Neuronal stem cell (in vitro differentiated cells): Measurements from ENCODE around the gene IL36B.

Experiments
- DNase-seq: peaks from one replicate; pipeline ENCODE4 v3.0.0-alpha.2; 2013; ENCODE audit warnings: low spot score
- H2AFZ ChIP-seq: one replicate; pipeline ENCODE4 v1.6.1; 2013; ENCODE audit warnings: mild to moderate bottlenecking, low read length, inconsistent platforms
- H2AK5ac ChIP-seq: 2 replicates; pipeline ENCODE4 v1.6.1; 2013; ENCODE audit warnings: low read depth, mild to moderate bottlenecking, inconsistent platforms, low read length, moderate library complexity, mixed read lengths
- H2BK120ac ChIP-seq: 2 replicates; pipeline ENCODE4 v1.6.1; 2013; ENCODE audit warnings: low read depth, mild to moderate bottlenecking, inconsistent platforms, low read length, moderate library complexity, mixed read lengths
- H2BK12ac ChIP-seq: one replicate; pipeline ENCODE4 v1.6.1; 2013; ENCODE audit warnings: low read length, inconsistent platforms
- H2BK15ac ChIP-seq: 2 replicates; pipeline ENCODE4 v1.6.1; 2013; ENCODE audit warnings: mild to moderate bottlenecking, low read length, inconsistent platforms, mixed read lengths
- H2BK5ac ChIP-seq: one replicate; pipeline ENCODE4 v1.6.1; 2013; ENCODE audit warnings: inconsistent platforms, mild to moderate bottlenecking, low read length, moderate library complexity
- H3K14ac ChIP-seq: one replicate; pipeline ENCODE4 v1.6.1; 2013; ENCODE audit warnings: low read length, inconsistent platforms
- H3K18ac ChIP-seq: 2 replicates; pipeline ENCODE4 v1.6.1; 2013; ENCODE audit warnings: low read length, inconsistent platforms
- H3K23ac ChIP-seq: 2 replicates; pipeline ENCODE4 v1.6.1; 2013; ENCODE audit warnings: low read depth, mild to moderate bottlenecking, mixed read lengths, low read length, inconsistent platforms; ENCODE audit not compliant: poor library complexity
- H3K27ac ChIP-seq: replicated peaks from 3 replicates; pipeline ENCODE4 v1.5.1; 2013; ENCODE audit warnings: low read length, inconsistent platforms
- H3K27me3 ChIP-seq, 3 experiments: 2 replicates each; pipeline ENCODE4 v1.6.1; 2013; ENCODE audit warnings: low read length in 3 of 3, mild to moderate bottlenecking in 2 of 3, inconsistent platforms in 1 of 3, low read depth in 1 of 3, mixed read lengths in 1 of 3, moderate library complexity in 1 of 3; ENCODE audit not compliant: control insufficient read depth in 3 of 3, insufficient read depth in 3 of 3
- H3K36me3 ChIP-seq, 2 donors: replicated peaks in 1 of 2; 2 replicates each; pipeline ENCODE4 v1.6.1; 2013; ENCODE audit warnings: low read length in 2 of 2; ENCODE audit not compliant: control insufficient read depth in 2 of 2, insufficient read depth in 2 of 2
- H3K4ac ChIP-seq: 2 replicates; pipeline ENCODE4 v1.6.1; 2013; ENCODE audit warnings: inconsistent platforms, mild to moderate bottlenecking, low read length, moderate library complexity
- H3K4me1 ChIP-seq, 2 donors: 1 replicate in 1 of 2; 2 replicates in 1 of 2; pipeline ENCODE4 v1.6.1; 2013; ENCODE audit warnings: low read length in 2 of 2, low read depth in 1 of 2; ENCODE audit not compliant: control insufficient read depth in 2 of 2, insufficient read depth in 1 of 2
- H3K4me2 ChIP-seq: one replicate; pipeline ENCODE4 v1.6.1; 2013; ENCODE audit warnings: mild to moderate bottlenecking, low read length, inconsistent platforms; ENCODE audit not compliant: insufficient read depth, poor library complexity, severe bottlenecking
- H3K4me3 ChIP-seq, 2 donors: 2 replicates each; pipeline ENCODE4 v1.5.1; 2013; ENCODE audit warnings: low read length in 2 of 2, mild to moderate bottlenecking in 2 of 2, inconsistent platforms in 1 of 2, moderate library complexity in 1 of 2
- H3K79me1 ChIP-seq: one replicate; pipeline ENCODE4 v1.6.1; 2013; ENCODE audit warnings: low read depth, mild to moderate bottlenecking, inconsistent platforms, low read length, moderate library complexity
- H3K9ac ChIP-seq: one replicate; pipeline ENCODE4 v1.6.1; 2013; ENCODE audit warnings: mild to moderate bottlenecking, low read depth, low read length, inconsistent platforms; ENCODE audit not compliant: poor library complexity
- H3K9me3 ChIP-seq, 2 donors: replicated peaks in 1 of 2; 2 replicates each; pipeline versions ENCODE3 to v1.6.1; 2013; ENCODE audit warnings: low read length in 2 of 2, mild to moderate bottlenecking in 2 of 2, inconsistent platforms in 1 of 2, low read depth in 1 of 2, mixed read lengths in 1 of 2, moderate library complexity in 1 of 2; ENCODE audit not compliant: control insufficient read depth in 2 of 2, insufficient read depth in 1 of 2
- H4K8ac ChIP-seq: one replicate; pipeline ENCODE4 v1.6.1; 2013; ENCODE audit warnings: low read depth, mild to moderate bottlenecking, inconsistent platforms, low read length, moderate library complexity
- H4K91ac ChIP-seq: one replicate; pipeline ENCODE4 v1.6.1; 2013; ENCODE audit warnings: low read length, low read depth, mild to moderate bottlenecking, inconsistent platforms; ENCODE audit not compliant: poor library complexity
- WGBS, 2 donors: extraction: QIAGEN DNeasy Blood & Tissue Kit; methylation state at CpG; one replicate each; pipeline ENCODE4 v1.1.7; 2013; ENCODE audit warnings: missing lambda C conversion rate in 2 of 2, mixed read lengths in 1 of 2; ENCODE audit not compliant: insufficient read length in 2 of 2, insufficient replicate concordance in 1 of 2; ENCODE audit errors: extremely low coverage in 2 of 2; 5-methylcytosine and 5-hydroxymethylcytosine counted together

Gene IL36B

GRCh38 chr2:113058411-113058994 is 5.8 kb upstream of the IL36B start:
- H3K9me3 ChIP-seq: peaks cover 0 to 4% of the 10 kb centered on the region in 2 donors
- WGBS, 2 donors: no CpG with 5 or more reads among the region's 2 CpGs
- H4K8ac ChIP-seq: no peak overlapping the region
- H2BK5ac ChIP-seq: no peak overlapping the region
- no peak overlapping the region for H3K14ac ChIP-seq
- no peaks in the 10 kb centered on the region for H3K36me3 ChIP-seq
- no peak overlapping the region for H2AFZ ChIP-seq
- H2BK120ac ChIP-seq: no peak overlapping the region
- H2BK12ac ChIP-seq: no peak overlapping the region
- H3K4me1 ChIP-seq: peaks cover 0 to 1% of the 10 kb centered on the region in 2 donors
- H2BK15ac ChIP-seq: no peak overlapping the region
- no peak overlapping the region for H3K4ac ChIP-seq
- H3K18ac ChIP-seq: no peak overlapping the region
- no peak overlapping the region for H2AK5ac ChIP-seq
- H3K79me1 ChIP-seq: no peaks in the 10 kb centered on the region
- no peak overlapping the region for H3K9ac ChIP-seq
- no peak overlapping the region for H3K4me2 ChIP-seq
- H3K4me3 ChIP-seq: no peak overlapping the region
- H3K27me3 ChIP-seq: peaks cover 0 to 3% (median 0%) of the 10 kb centered on the region in 3 experiments
- no peak for DNase-seq
- no peak overlapping the region for H3K27ac ChIP-seq
- no peak overlapping the region for H3K23ac ChIP-seq
- H4K91ac ChIP-seq: no peak overlapping the region

GRCh38 chr2:113057117-113057516 is 4.5 kb upstream of the IL36B start:
- Histone ChIP-seq H2BK120ac (no peak overlapping the region), H3K36me3 (no peaks in the 10 kb centered on the region), H3K9ac (no peak overlapping the region), H4K91ac (no peak overlapping the region), H3K18ac (no peak overlapping the region), H2BK12ac (no peak overlapping the region), H4K8ac (no peak overlapping the region), H2BK15ac (no peak overlapping the region), H3K4ac (no peak overlapping the region), H3K14ac (no peak overlapping the region), H3K79me1 (no peaks in the 10 kb centered on the region), H2BK5ac (no peak overlapping the region), H3K4me2 (no peak overlapping the region), H3K9me3 (peaks cover 0 to 2% of the 10 kb centered on the region in 2 donors), H3K27ac (no peak overlapping the region), H3K23ac (no peak overlapping the region), H2AFZ (no peak overlapping the region), H3K4me3 (no peak overlapping the region), H3K27me3 (peaks cover 0 to 3% (median 0%) of the 10 kb centered on the region in 3 experiments), H3K4me1 (peaks cover 0 to 1% of the 10 kb centered on the region in 2 donors), H2AK5ac (no peak overlapping the region)
- no CpG with 5 or more reads among the region's 1 CpG for WGBS, 2 donors
- no peak for DNase-seq

GRCh38 chr2:113056521-113056920 is 3.9 kb upstream of the IL36B start:
- peaks cover 0 to 1% of the 10 kb centered on the region in 2 donors for H3K4me1 ChIP-seq
- no peak overlapping the region for H3K14ac ChIP-seq
- no peak overlapping the region for H4K91ac ChIP-seq
- H3K9ac ChIP-seq: no peak overlapping the region
- H3K18ac ChIP-seq: no peak overlapping the region
- H3K79me1 ChIP-seq: no peaks in the 10 kb centered on the region
- no peak overlapping the region for H3K4me3 ChIP-seq
- WGBS, 2 donors: no CpG with 5 or more reads among the region's 1 CpG
- no peak overlapping the region for H2AFZ ChIP-seq
- H3K4ac ChIP-seq: no peak overlapping the region
- no peak overlapping the region for H2BK5ac ChIP-seq
- H4K8ac ChIP-seq: no peak overlapping the region
- no peak for DNase-seq
- no peak overlapping the region for H2BK12ac ChIP-seq
- no peak overlapping the region for H2AK5ac ChIP-seq
- H3K4me2 ChIP-seq: no peak overlapping the region
- no peak overlapping the region for H3K23ac ChIP-seq
- H2BK120ac ChIP-seq: no peak overlapping the region
- H2BK15ac ChIP-seq: no peak overlapping the region
- no peaks in the 10 kb centered on the region for H3K36me3 ChIP-seq
- peaks cover 0 to 3% (median 0%) of the 10 kb centered on the region in 3 experiments for H3K27me3 ChIP-seq
- H3K27ac ChIP-seq: no peak overlapping the region
- H3K9me3 ChIP-seq: peaks cover 0 to 2% of the 10 kb centered on the region in 2 donors

GRCh38 chr2:113054066-113054465 is 1.4 kb upstream of the IL36B start:
- no peak overlapping the region for H2BK120ac ChIP-seq
- H3K23ac ChIP-seq: no peak overlapping the region
- no peak overlapping the region for H3K4me2 ChIP-seq
- H2AFZ ChIP-seq: no peak overlapping the region
- no peak overlapping the region for H2BK5ac ChIP-seq
- H3K4me3 ChIP-seq: no peak overlapping the region
- no peaks in the 10 kb centered on the region for H3K36me3 ChIP-seq
- no peak overlapping the region for H3K27ac ChIP-seq
- DNase-seq: no peak
- H2BK15ac ChIP-seq: no peak overlapping the region
- no peak overlapping the region for H3K18ac ChIP-seq
- no peak overlapping the region for H3K4ac ChIP-seq
- H3K14ac ChIP-seq: no peak overlapping the region
- no peak overlapping the region for H2AK5ac ChIP-seq
- H4K91ac ChIP-seq: no peak overlapping the region
- no peak overlapping the region for H3K9ac ChIP-seq
- no peaks in the 10 kb centered on the region for H3K27me3 ChIP-seq
- H3K79me1 ChIP-seq: no peaks in the 10 kb centered on the region
- H3K4me1 ChIP-seq: no peaks in the 10 kb centered on the region
- no peak overlapping the region for H2BK12ac ChIP-seq
- H4K8ac ChIP-seq: no peak overlapping the region
- peaks cover 0 to 4% of the 10 kb centered on the region in 2 donors for H3K9me3 ChIP-seq
